HUDEP-2 (cell line): Measurements from ENCODE around the gene SERPINA5.
"Not testable (repeated sequence)": the region's sequence is repeated elsewhere in the genome, so short reads cannot be mapped to it uniquely, and the experiment has no call there.

Source experiments
- DNase-seq, 76 experiments: peaks; one replicate each; lab custom pipeline; 2025; ENCODE audit not compliant: unreplicated experiment in 76 of 76; lab: John Stamatoyannopoulos, UW

Gene SERPINA5

DNA sequence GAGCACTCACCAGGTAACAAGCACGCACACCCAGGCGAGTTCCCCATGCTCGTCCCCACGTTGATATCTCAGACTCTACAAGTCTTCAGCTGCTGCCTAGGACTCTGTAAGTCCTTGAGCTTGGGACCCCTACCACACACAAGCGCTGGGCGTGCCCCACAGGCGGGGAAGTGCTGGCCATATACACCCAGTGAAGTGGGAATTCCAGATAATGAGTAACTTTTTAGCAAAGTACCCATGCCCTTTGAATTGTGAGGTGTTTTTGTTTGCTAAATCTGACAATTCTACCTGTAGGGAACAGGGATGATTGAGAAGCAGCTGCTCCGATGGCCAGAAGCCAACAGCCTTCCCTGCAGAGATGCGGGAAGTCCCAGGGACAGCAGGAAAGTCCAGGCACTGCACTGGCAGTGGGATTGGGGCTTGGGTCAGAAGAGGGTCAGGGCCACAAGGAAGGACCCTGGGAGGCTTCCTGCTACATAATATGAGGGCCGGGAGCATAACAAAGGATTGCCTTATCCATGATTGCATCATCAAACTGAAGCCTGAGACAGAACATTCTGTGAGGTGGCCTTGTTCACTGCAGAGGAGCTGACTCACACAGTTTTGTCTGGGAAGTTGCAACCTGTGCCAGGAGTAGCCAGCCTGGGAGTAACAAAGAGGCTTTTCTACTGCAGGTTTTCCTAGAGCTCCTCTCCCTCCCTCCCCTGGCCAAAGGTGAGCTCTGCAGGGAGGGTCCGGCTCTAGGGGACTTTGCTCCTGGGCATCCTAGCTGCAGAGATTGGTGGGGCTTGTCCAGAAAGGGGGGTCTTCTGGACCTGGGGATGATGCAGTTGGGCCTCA lies 17.8 kb downstream of the SERPINA5 start:
- DNase-seq, result no peak

DNA sequence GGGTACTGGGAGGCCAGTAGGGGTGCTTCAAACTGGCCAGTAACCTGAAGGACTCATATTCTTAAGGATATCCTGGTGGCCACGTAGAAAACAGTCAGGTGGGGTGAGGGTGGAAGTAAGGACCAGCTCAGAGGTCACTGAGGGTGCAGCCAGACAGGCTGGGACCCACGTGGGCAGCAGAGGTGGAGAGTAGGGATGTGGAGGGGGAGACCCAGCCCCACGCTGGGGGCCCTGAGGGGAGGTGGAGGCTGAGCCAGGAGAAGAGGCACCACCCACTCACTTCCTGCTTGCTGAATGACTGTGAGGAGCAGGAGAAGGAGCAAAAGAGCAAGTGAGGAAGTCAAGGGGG lies 18.4 kb downstream of the SERPINA5 start:
- DNase-seq, result no peak

DNA sequence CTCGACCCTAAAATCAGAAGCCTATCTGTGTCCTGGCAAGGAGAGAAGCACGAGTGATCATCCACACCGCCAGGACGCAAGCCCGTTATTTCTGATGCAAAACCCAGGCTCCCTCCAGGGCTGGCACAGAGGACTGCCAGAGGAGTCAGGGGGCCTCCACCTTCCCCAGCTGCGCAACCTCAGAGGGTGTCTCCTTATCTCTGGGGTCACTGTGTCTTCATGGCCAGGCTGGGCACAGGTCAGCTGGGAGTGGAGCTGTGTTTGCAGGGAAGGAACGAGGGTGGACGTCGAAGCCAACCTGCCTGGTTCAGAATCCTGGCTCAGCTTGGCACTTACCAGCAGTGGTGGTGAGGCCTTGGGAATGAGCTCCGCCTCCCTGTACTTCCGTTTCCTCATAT lies 18.9 kb downstream of the SERPINA5 start:
- no peak for DNase-seq

DNA sequence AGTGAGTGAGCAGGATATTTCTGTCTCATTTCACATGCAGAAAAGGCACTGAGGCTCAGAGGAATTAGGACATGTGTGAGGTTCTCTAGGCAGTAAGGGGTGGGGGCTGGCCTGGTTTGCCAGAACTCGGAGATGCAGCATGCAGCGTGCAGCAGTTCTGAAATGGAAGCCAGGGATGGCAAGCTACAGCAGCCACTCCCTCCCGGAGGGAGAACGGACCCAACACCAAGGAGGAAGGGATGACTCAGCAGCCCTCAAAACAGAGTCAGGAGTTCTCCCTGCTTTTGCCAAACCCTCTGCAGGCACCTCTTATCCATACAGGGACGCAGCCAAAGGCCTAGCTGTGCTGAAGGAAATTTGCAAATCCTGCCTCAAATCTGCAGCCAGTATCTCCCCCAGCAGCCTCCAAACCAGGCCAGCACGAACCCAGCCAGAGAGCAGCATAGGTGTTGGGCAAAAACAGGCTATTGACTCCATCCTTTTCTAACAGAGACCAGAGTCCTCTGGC lies 20.7 kb downstream of the SERPINA5 start:
- DNase-seq, result no peak

DNA sequence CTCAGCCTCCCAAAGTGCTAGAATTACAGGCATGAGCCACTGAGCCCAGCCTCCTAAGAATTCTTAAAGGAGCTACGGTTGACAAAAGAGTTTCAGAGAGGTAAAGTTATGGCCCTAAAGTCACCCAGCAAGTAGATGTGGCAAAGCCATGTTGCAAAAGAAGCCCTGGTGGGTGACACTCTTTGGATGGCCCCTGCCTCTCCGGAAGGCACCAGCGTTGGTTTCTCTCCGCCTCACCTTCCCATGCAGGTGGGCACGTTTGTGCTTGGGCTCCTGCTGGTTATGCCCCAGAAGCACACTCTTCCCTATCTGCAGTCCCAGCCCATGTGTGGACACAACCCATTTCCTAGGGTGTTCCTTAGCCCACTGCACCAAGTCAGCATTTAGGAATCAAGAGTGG lies 21.5 kb downstream of the SERPINA5 start:
- no peak for DNase-seq

DNA sequence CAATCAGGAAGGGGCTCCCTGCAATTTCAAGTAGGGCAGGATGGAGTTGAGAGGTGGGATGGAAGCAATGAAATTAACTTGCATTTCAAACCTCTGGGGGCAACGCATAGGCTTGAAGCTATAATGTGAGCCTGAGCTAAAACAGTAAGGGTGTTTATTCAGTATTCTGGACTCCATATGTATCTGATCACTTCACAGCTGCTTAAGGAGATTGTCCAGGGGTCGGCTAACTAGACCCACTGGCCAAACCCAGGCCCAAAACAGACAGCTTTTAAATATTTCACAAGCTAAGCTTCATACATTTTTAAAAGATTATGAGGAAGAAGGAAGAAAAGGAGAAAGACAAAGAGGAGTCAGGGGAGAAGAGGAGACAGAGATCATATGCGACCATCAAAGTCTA lies 24.1 kb downstream of the SERPINA5 start:
- no peak for DNase-seq

DNA sequence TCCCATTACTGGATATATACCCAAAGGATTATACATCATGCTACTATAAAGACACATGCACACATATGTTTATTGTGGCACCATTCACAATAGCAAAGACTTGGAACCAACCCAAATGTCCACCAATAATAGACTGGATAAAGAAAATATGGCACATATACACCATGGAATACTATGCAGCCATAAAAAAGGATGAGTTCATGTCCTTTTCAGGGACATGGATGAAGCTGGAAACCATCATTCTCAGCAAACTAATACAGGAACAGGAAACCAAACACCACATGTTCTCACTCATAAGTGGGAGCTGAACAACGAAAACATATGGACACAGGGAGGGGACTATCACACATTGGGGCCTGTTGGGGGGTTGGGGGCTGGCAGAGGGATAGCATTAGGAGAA lies 27.7 kb downstream of the SERPINA5 start:
- DNase-seq, result not testable (repeated sequence)

DNA sequence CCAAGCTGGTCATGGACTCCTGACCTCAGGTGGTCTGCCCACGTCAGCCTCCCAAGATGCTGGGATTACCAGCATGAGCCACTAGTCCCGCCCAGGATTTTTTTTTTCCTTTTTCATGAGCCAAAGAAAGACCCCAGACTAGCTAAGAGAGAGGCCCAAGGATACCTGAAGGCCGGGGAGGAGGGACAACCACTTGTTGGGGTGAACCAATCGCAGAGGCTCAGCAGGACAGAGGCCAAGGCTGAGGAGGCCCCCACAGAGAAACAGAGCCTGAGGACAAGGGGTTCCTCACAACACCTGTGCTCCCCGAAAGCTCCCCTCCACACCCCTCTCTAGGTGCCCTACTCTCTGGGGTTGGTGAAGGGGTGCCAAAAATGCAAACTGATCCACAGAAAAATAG lies 30.0 kb downstream of the SERPINA5 start:
- no peak for DNase-seq

DNA sequence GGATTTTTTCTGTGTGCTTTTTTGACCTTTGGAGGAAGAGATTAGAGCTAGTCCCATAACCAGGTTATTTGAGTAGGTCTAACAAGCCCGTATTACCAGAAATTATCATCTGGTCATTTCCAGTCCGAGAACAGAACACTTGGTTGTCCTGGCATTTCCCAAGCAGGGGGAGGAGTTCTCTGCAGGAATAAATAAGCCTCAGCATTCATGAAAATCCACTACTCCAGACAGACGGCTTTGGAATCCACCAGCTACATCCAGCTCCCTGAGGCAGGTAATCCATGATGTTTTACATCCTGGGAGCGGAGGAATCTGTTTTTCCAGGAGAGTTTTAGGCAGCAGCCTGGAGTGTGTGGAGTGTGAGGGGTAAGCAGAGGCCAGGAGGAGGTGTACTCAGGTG lies 30.9 kb downstream of the SERPINA5 start, which contains the start of gene SERPINA3:
Gene SERPINA3, plus strand, starts transcription at position 218 of the 400 bp plus-strand sequence. CDS start 2,051 bp downstream, outside the sequence.
- DNase-seq, result no peak

DNA sequence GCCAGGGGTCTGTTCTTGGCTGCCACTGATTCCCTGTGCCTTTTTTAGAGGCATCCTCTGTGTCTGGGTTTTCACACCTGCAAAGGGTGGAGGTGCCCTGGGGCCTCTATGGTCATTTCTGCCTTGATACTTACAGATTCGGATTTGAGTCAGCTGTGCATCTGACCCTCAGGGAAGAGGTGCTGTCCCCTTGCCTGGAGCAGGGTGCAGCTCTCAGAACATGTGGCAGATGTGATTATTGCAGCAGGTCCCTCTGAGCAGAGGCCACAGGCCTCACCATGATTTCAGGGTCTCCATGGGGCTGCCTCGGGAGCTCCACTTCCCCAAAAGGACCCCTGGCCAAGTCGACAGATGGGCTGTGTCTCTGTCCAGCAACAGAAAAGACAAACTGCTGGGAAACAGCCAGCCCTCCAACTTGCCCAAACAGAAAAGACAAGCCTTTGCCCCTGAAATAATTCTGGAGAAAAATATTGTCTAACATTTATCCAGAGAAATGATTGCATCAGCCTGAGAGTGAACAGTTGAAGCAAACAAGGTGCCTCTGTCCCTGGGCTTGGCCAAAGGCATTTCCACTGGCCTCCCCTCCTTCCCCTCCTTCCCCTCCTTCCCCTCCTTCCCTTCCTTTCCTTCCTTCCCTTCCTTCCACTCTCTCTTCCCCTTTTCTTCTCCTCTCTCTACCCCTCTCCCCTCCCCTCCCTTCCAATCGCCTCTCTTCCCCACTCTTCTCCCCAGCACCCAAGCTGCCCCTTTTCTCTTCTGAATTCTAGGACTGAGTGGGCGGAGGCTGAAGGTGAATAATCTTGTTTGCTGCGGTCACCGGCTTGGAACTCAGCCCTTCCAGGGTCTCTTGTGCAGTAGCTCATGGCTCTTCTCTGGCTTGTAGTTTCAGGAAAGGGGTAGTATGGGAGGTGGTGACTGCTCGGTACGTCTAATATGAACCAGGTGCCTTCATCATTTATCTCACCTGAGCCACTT lies 31.6 kb downstream of the SERPINA5 start:
- DNase-seq, result no peak

DNA sequence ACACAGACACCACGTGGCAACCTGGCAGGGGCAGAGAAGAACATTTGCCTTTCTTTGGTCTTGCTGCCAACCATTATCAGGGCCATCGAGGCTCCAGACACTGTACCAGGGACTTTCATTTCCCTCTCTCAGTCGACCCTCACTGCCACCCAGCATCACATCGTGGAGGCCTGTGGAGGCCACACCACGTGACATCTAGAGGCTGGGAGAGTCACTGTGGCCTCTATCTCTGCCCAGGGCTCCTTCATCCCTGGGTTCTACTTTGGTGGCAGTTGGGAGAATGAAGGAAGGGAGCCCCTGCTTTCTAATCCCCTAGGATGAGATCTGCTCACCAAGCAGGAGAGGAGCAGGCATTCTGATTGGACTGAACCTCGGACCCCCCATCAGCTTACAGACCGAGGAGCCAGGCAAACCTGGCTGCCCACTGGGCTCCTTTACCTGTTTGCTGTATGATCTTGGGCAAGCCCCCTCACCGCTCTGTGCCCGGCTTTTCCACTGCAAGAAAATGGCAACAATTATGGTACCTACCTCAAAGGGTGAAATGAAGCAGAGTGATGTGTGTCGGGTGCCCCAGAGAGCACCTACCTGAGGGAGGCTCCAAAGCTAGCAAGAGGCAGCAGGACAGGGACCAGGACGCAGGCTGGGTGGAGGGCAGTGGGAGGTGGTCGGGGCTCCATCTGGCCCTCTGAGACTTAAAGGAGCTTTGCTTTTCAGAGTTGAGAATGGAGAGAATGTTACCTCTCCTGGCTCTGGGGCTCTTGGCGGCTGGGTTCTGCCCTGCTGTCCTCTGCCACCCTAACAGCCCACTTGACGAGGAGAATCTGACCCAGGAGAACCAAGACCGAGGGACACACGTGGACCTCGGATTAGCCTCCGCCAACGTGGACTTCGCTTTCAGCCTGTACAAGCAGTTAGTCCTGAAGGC lies 32.8 kb downstream of the SERPINA5 start:
- no peak for DNase-seq

DNA sequence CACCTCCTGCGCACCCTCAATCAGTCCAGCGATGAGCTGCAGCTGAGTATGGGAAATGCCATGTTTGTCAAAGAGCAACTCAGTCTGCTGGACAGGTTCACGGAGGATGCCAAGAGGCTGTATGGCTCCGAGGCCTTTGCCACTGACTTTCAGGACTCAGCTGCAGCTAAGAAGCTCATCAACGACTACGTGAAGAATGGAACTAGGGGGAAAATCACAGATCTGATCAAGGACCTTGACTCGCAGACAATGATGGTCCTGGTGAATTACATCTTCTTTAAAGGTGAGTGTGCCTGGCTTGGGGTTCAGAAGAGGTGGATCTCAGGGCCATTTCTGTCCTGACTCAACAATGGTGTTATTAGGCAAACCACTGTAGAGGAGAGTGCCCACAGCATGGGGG lies 33.6 kb downstream of the SERPINA5 start:
- DNase-seq, result no peak

DNA sequence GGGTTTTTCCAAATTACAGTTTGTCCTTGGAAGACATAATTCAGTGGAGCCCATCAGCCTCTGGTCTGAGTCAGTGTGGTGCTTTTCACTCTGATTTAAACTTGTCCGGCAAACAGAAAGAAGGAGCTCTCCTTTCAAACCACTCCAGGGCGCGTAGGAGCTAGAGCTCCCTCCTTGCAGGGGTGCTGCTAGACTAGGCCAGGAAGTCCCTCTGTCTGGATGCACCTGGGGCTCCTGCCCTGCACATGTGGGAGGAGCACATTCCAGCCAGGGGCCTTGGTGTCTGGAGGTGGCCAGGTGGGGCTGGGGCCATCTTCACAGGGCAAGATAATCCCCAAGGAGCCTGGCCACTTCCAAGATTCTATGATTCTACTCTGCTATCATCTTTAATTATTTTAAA lies 34.0 kb downstream of the SERPINA5 start:
- no peak for DNase-seq

DNA sequence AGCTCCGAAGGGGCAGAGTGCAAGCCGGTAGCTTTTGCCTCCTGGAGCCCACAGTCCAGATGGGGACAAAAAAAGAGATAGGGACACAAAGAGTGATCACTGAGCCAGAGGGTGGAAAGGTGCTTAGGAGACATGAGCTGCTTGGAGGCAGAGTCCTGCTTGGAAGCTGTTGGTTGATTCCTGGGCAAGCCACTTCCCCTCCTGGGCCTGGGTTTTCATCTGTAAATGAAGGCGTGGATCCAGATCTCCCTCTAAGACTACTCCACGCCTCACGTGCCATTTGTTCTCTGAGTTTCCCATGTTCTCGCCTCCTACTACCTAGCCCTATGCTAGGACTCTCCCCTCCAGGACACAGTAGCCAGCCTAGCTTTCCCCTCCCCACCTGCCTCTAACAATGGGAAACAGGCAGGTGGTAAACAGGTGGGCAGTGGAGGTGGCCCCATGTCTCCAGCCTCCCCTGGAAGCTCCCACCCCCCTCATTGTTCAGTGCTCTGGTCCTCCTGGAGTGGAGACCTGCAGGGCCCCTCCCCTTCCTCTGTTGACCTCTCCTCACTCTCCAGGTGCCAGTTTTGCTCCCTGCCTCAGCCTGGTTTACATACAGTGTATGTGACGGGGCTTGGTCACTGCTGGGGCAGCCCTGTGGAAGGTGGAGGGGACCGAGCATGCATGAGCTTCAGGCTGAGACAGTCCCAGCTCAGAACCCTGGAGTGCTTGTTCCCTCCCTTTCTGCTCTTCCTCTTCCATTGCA lies 34.8 kb downstream of the SERPINA5 start:
- DNase-seq, result no peak

DNA sequence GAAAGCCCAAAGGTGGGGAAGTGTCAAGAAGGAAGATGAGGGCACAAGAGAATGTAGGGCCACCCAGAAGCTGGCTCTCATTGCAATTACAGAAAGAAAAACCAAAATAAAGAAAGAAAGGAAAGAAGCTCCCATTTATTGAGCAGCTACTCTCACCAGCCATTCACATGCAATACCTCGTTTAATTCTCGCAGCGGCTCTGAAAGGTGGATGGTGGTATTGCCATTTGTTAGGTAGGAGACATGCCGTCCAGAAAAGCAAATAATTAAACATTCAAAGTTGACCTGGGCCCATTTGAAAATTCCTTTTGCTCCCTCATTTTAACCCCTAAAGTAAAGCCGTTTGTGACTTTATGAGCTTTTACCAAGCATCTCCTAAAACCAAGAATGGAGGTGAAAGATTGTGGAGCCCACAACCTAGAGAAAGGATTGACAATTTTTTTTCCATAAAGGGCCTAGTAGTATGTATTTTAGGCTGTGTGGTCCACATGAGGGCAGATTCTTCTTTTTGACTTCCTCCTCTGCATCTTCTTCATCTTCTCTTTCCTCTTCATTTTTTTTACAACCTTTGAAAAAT lies 36.2 kb downstream of the SERPINA5 start:
- no peak for DNase-seq

DNA sequence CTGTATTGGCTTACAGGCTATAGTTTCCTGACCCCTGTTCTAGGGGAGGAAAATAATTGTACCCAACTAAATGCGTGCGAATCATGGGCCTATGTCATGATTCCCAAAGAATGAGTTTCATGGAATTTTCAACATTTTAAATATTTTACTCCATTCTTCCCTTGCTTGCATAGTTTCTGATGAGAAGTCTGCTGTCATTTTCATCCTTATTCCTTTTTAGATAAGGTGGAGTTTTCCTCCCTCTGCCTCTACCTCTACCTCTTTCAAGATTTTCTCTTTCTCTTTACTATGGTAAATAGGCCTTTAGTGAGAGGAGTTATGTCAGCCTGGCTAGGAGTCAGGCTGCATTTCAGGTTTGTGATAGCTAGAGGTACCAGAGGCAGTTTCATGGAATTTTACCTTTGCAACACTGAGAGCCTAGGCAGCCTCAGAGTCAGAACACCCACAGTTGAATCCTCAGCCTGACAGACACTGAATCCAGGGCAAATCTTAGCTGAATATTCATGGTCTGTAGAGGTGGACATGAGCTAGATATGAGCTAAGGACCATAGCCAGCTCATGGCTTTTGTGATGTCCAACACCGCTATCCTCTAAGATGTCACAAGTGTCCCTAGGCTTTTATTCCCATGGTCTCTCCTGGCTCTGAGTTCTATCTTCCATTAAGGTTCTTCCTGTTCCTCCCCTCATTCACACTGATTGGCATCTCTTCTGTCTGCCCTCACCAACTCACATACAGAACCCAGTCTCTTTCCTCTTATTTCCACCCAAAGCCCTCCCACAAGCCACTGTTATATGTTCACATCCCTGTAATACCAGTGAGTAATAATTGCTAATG lies 37.0 kb downstream of the SERPINA5 start:
- DNase-seq, result no peak

DNA sequence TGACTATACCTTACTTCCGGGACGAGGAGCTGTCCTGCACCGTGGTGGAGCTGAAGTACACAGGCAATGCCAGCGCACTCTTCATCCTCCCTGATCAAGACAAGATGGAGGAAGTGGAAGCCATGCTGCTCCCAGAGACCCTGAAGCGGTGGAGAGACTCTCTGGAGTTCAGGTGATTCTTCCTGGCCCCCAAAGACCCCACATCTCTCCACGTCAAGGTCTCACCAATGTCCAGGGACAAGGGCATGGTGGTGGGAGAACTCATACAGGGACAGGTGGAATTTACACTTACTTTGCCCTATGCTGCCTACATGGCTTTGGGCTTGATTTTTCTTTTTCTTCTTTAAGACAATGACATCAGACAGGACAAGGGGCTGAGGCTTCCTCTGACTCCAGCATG lies 38.1 kb downstream of the SERPINA5 start:
- no peak for DNase-seq

DNA sequence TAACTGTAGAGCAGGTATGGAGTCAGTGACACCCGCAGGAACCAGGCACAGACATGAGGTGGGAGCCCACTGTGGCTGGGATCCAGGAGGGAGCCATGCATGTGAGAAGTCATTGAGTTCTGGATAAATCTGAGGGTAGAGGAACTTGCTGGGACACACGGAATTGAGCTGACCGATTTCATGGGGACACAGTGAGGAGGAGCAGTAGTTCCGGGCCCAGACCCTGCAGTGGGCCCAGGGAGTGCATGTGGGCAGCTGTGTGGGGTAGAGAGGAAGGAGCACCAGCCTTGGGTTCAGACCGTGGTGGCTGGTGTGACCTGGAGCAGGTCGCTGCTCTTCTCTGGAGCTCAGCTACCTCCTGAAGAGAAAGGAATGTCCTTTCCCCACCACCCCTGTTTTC lies 39.4 kb downstream of the SERPINA5 start:
- DNase-seq, result no peak
